ENCODE results near the gene MAGOH. TPM values are rescaled to one million over a fixed set of nuclear protein-coding genes. Genes with fewer than 3 reads are reported as not detected.
"Not testable (repeated sequence)": the region's sequence is repeated elsewhere in the genome, so short reads cannot be mapped to it uniquely, and the experiment has no call there.

Gene MAGOH
- total RNA-seq (2014; rRNA removed; shearing (Covaris generic)): 51.6 and 60.0 TPM in 2 replicates

GRCh38 chr1:53238197-53239155 is at the start of gene MAGOH:
Gene MAGOH (minus strand): TSS chr1:53238518. CDS start chr1:53238448, 70 bp downstream.
- peak; percentile 98 for DNase-seq (ENCODE audit: low read depth)

- no peak for DNase-seq (ENCODE audit: low read depth)
Measured at GRCh38 chr1:53286955-53287354, 48.6 kb upstream of the MAGOH start.

DNA sequence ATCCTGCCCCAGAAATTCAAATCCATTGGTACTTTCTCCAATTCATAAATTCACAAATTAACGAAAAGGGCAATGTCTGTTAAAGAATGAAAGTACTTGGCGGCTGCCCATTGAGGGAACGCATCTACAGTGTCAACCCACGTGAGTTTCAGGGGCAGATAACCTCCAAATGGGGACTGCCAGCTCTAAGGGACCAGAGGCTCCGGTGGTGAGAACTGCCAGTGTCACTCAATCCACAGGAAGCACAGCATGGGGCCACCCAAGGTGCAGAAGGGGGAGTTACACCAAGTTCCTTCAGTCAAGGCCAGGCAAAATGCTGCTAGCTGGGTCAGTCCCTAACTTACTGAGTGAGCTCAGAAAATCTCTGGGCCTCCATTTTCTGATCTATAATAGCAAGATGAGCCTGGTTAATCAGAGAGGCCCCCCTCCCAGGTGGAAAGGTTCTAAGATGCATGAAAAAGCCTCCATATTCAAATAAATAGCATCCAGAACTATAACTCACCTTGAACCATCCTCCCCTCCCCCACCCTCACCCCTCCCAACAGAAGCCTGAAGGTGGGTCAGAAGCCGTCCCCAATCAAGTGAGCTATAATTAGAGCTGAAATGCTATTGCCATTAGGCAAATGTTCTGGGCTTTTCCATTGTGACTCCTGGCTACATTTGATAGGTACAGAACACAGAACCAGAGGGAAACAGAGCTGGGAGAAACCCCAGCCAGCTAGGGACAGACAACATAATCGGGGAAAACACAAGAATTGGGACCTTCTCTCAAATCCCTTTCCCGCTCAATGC is 47.8 kb upstream of the MAGOH start:
- no peak for DNase-seq (ENCODE audit: low read depth)

DNA sequence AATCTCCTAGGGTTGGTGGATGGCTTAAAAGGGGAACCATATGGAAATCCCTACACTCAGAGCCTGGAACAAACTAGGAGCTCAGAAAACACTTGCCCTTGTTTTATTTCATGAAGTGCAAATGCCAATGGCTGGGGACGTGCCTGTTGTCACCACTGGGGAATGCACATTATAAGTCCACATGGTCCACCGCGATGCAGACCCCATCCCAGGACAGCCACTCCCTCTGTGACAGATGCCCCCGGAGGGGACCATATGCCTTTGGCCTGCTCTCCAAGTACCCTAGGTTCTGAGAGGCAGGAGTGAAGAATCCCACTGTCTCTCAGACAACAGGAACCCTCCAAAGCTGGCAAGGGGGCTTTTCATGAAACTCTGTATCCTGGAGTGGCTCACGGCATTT is 47.2 kb upstream of the MAGOH start:
- no peak for DNase-seq (ENCODE audit: low read depth)

DNA sequence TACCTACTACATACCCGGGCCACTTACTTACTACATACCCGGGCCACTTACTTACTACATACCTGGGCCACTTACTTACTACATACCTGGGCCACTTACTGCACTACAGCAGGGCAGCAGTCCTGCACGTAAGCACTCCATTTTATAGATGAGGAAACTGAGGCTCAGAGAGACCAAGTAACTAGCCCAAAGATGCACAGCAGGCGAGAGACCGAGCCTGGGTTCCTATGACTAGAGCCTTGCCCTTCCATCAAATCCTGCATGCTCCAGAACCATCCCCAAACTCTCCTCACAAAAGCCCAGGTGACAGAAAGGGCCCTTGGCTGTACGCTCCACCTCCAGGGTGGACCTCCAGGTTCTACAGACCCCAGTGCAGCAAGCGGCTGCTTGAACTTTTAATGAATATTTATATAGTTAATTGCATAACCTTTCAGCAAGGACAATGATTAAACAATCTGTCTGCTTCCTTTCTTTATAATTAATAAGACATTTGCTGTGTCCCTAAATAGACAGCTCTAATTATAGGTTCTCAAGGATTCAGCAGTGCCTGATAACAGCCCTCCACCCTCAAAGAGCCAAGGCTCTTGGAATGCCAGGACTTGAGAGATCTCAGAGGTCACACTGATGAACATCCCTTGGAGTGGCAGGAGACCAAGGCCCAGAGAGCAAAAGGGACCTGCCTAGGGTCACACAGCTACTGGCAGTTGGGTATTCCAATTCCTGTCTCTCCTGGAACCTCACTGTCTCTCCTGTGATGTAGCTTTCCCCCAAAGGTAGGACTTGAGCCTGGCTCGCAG is 46.1 kb upstream of the MAGOH start:
- DNase-seq (ENCODE audit: low read depth): no peak

DNA sequence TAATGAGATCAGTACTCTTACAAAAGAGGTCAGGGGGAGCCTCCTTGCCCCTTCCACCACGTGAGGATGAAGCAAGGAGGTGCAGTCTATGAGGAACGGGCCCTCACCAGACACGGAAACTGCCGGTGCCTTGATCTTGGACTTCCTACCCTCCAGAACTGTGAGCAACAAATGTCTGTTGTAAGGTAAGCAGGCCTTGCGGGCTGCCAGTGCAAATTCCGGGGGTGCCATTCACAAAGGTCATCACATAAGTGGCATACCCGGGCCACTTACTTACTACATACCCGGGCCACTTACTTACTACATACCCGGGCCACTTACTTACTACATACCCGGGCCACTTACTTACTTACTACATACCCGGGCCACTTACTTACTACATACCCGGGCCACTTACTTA is 44.8 kb upstream of the MAGOH start:
- not testable (repeated sequence) for DNase-seq (ENCODE audit: low read depth)

GRCh38 chr1:53281133-53281532 is 42.8 kb upstream of the MAGOH start:
- no peak for DNase-seq (ENCODE audit: low read depth)

DNA sequence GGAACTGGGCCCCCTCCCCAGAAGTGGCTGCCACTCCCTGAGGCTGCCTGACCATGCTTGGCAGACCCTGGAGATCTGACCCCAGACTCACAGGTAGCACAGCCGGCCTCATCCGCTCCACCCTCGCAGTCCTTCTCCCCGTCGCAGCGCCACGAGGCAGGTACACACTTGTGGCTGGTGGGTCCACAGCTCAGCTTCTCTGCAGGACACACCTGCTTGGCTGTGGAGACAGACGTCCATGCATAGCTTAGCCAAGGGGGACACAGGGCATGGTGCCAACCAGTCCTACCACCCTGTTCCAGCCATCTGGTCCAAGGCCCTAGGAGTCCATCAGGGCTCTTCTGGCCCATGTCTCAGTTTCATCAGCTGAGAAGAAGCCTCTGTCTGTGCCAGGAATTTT is 42.2 kb upstream of the MAGOH start:
- DNase-seq (ENCODE audit: low read depth): no peak

DNA sequence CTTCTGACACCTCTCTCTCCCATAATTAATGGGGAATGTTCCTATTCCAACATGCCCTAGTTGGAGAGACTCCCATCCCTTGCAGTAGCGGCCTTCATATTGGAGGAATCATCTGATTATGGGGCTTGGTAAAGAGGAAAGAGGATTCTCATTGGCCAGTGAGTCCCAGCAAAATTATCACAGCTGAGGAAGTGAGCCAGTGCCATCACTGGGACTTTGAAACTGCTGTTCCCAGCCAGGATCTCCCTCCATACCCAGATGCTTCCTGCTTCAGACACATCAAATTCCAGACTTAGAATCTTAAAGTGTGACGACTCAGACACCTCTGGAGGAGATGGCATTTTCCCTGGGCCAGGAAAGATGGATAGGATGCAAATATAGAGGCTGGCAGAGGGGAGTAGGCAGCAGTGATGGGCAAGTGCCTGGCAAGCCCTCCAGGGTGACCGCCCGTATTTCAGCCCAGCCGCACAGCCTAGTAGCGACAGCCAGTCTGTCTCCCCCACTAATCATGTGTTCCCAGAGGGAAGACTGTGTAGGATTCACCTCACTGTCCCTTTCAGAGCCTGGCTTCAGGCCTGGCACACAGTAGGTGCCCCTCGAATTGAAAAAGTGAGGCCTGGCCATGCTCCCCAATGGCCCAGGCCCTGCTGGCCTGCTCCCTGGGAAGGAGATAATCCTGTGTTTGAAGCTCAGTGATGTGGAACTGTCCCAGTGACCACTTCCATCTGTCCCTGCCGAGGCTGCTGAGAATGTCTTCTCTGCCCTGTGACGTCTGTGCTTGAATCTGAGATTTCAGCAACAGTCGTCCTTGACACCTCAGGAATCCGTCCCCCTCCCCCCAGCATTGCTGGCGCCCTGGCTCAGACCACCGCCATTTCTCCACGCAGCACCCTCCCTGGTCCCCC is 41.2 kb upstream of the MAGOH start:
- no peak for DNase-seq (ENCODE audit: low read depth)

DNA sequence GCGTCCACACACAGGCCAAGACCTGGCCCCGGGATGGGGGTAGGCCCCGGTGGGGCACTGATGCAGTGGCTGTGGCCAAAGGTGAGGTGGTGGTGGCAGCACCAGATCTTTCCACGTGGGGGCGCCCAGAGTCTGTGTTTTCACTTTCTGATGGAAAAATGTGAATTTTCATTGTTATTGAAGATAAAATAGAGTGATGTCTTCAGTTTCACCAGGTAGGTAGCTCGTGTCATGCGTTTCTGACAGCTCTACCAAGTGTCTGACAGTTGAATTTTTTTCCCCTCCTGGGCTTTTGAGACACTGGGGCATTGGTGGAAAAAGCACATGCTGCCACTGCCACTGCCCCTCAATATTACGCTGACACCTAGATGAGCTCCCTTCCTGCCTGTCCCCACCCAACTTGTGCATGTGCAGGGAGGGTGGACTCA is 40.0 kb upstream of the MAGOH start:
- DNase-seq (ENCODE audit: low read depth): peak; percentile 36

DNA sequence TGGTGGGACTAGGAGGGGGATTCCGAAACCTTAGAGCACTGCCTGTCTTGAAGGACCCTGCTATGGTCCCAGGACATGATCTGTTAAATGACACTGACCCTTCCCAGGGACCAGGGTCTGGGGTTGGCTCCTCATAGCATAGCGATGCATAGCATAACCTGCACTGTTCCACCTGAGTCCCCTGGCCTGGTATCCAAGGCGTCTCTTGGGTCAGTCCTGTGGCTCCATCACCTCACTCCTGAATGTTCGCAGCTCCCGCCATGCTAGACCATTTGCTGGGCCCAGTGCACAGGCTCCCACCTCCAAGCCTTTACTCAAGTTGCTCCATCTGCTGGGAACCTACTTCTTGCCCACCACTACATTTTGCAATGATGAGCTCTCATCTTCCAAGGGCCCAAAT is 39.0 kb upstream of the MAGOH start:
- DNase-seq (ENCODE audit: low read depth): no peak

- no peak for DNase-seq (ENCODE audit: low read depth)
Measured at GRCh38 chr1:53276902-53277281, 38.6 kb upstream of the MAGOH start.

DNA sequence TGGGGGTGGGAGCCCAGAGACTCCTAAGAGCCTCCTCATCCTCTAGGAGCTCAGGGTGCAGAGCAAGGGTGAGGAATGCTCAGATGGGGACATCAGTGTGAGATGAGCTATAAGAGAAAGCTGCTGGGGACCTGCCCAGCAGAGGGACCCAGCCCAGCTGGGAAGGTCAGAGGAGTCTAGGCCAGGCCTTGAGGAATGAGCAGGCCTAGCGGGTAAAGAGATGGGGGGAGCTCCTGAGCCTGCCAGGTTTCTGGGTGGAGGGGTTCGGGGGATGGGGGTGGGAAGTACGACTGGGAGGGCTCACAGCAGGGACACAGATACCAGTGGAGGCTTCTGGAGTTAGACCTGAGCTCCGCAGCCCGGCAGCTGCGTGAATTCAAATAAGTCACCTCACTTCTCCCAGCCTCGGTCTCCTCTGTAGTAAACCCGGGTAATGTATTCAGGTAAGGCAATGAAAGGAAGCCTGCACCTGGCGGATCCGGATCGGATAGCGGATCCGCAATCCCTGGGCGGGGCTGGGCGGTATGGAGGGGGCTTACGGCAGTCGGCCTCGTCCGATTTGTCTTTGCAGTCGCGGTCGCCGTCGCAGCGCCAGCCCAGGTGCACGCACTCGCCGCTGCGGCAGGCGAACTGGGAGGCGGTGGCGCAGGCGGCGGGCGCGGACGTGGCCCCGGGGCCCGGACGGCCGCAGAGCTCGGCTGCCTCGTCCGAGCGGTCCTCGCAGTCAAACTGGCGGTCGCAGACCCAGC is 38.0 kb upstream of the MAGOH start:
- DNase-seq (ENCODE audit: low read depth): no peak

GRCh38 chr1:53275566-53275965 is 37.2 kb upstream of the MAGOH start:
- DNase-seq (ENCODE audit: low read depth): no peak

DNA sequence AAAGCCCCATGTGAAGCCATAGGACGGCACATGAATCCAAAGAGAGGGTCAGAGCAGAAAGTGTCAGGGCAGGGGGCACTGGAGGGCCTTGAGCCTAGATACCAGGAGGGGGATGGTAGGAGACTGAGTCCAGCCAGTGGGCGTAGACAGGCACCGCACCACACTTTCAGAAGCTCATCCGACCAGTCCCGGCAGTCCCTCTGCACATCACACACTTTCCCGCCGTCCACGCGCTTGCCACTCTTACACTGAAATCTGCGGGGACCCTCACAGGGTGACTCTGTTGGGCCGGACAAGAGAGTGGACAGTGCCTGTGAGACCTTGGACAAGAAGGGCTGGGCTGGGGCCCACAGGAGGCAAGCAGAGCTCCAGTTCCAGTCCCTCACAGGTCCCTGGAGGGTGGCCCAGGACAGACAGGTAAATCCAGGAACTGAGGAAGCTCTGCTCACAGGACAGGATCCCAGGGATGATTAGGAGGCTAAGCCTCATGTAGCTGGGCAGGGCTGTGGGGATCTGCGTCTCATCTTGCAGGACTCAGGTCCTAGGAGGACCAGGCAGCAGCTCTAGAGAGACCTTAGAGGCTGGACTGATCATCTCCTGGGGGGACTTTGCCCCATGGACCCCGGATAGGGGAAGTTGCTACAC is 36.3 kb upstream of the MAGOH start:
- no peak for DNase-seq (ENCODE audit: low read depth)

- DNase-seq (ENCODE audit: low read depth): no peak
Measured at GRCh38 chr1:53274026-53274425, 35.7 kb upstream of the MAGOH start.

- DNase-seq (ENCODE audit: low read depth): no peak
Measured at GRCh38 chr1:53273526-53273925, 35.2 kb upstream of the MAGOH start.

DNA sequence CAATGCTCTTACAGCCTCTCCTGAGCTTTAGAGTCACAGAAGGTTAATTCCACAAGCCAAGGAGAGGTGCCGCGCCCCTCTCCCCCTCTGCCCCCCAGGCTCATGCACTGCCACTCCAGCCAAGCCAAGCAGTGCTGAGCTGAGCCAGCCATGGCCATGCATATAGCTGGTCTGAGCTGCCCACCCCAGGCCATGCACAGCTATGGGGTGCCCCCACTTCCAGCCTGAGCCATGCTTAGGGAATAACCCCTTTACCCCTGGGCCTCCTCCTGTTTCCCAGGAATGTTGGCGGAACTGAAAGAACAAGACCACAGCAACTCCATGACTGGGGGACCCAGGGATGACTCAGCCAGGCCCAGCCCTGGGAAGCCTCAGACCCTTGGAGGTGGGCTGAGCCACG is 34.0 kb upstream of the MAGOH start:
- DNase-seq (ENCODE audit: low read depth): no peak

GRCh38 chr1:53271446-53272090 is 33.2 kb upstream of the MAGOH start:
- DNase-seq (ENCODE audit: low read depth): no peak
